Activated naive CD4-positive, alpha-beta T cell treated with anti-CD3 and anti-CD28 coated beads, Interleukin-2, amount 10 ng/mL, durations not matched to agents 7 days and 5 days (primary cell): ENCODE results near the gene PCDHGA1.
A peak's percentile ranks its signal among the peaks of the same experiment; 100 is the strongest.
"Not testable (repeated sequence)": the region's sequence is repeated elsewhere in the genome, so short reads cannot be mapped to it uniquely, and the experiment has no call there.

Experiments
- CTCF ChIA-PET: fragments of 350-600 bp; sonication (Branson Sonifier 250); formaldehyde crosslinking; loops from one replicate; lab custom pipeline; 2021; ENCODE audit warnings: antibody characterized with exemption; lab: Charles Lee
- DNase-seq: peaks from one replicate; pipeline ENCODE4 v3.0.0-alpha.2; 2020
- H3K27ac Mint-ChIP-seq: one replicate; pipeline ENCODE4 v1.8.0; 2021; ENCODE audit warnings: mild to moderate bottlenecking, moderate library complexity, mixed read lengths
- H3K27me3 Mint-ChIP-seq: one replicate; pipeline ENCODE4 v1.8.0; 2021; ENCODE audit warnings: mild to moderate bottlenecking, mixed read lengths
- H3K36me3 Mint-ChIP-seq: one replicate; pipeline ENCODE4 v1.8.0; 2021; ENCODE audit warnings: mixed read lengths
- H3K4me1 Mint-ChIP-seq: one replicate; pipeline ENCODE4 v1.8.0; 2021; ENCODE audit warnings: mixed read lengths
- H3K4me3 Mint-ChIP-seq: one replicate; pipeline ENCODE4 v1.8.0; 2021; ENCODE audit warnings: mild to moderate bottlenecking, moderate library complexity, mixed read lengths
- H3K9me3 Mint-ChIP-seq: one replicate; pipeline ENCODE4 v1.8.0; 2021; ENCODE audit warnings: mixed read lengths

Gene PCDHGA1

GRCh38 chr5:141398608-141399007 is 68.3 kb downstream of the PCDHGA1 start:
- H3K9me3 Mint-ChIP-seq, result peaks cover 32% of the 10 kb centered on the region
- no peak overlapping the region for H3K4me3 Mint-ChIP-seq
- peaks cover 10% of the 10 kb centered on the region for H3K36me3 Mint-ChIP-seq
- H3K27me3 Mint-ChIP-seq, result peaks cover 61% of the 10 kb centered on the region
- H3K27ac Mint-ChIP-seq, result no peak overlapping the region
- DNase-seq, result no peak
- peaks cover 3% of the 10 kb centered on the region for H3K4me1 Mint-ChIP-seq
- CTCF ChIA-PET, result interaction anchor here (0.9 to 1.7 kb wide), 2 partner anchors 22 to 557 kb away, joined by 3 to 5 read pairs; partner anchors contain the start of gene PCDHGA11

DNA sequence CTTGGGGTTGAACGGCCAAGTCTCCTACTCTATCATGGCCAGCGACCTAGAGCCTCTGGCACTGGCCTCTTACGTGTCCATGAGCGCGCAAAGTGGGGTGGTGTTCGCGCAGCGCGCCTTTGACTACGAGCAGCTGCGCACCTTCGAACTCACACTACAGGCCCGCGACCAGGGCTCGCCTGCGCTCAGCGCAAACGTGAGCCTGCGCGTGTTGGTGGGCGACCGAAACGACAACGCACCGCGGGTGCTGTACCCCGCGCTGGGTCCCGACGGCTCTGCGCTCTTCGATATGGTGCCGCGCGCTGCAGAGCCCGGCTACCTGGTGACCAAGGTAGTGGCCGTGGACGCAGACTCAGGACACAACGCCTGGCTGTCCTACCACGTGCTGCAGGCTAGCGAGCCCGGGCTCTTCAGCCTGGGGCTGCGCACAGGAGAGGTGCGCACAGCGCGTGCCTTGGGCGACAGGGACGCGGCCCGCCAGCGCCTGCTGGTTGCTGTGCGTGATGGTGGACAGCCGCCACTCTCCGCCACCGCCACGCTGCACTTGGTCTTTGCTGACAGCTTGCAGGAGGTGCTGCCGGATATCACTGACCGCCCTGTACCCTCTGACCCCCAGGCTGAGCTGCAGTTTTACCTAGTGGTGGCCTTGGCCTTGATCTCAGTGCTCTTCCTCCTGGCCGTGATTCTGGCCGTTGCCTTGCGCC is 69.4 kb downstream of the PCDHGA1 start:
- Mint-ChIP-seq H3K4me3 (no peak overlapping the region), H3K4me1 (peaks cover 3% of the 10 kb centered on the region), H3K36me3 (peaks cover 8% of the 10 kb centered on the region), H3K9me3 (peaks cover 28% of the 10 kb centered on the region), H3K27me3 (peaks cover 61% of the 10 kb centered on the region), H3K27ac (peak overlapping the region; percentile 71)
- DNase-seq, result no peak
- CTCF ChIA-PET, result interaction anchor here (1.0 to 1.6 kb wide), 4 partner anchors 22 to 114 kb away, joined by 3 to 7 read pairs (median 5); partner anchors contain the start of gene PCDHGB3

GRCh38 chr5:141402553-141403243 is 72.4 kb downstream of the PCDHGA1 start, which contains the start of gene PCDHGA9:
Gene PCDHGA9, plus strand, starts transcription at chr5:141402778. Its CDS starts 175 bp downstream, at chr5:141402953.
- Mint-ChIP-seq H3K9me3 (peaks cover 21% of the 10 kb centered on the region), H3K27ac (no peak within 1 kb of the TSS), H3K27me3 (peaks cover 60% of the 10 kb centered on the region), H3K36me3 (peaks cover 10% of the 10 kb centered on the region), H3K4me3 (no peak within 1 kb of the TSS), H3K4me1 (peaks cover 3% of the 10 kb centered on the region)
- peak; percentile 46 for DNase-seq
- CTCF ChIA-PET, result interaction anchor here (1.0 to 1.4 kb wide), 5 partner anchors 11 to 110 kb away, joined by 3 to 5 read pairs (median 4); partner anchors contain the start of genes PCDHGA12, PCDHGA3 and PCDHGB7

GRCh38 chr5:141403387-141403786 is 73.1 kb downstream of the PCDHGA1 start:
- H3K27ac Mint-ChIP-seq, result no peak overlapping the region
- peaks cover 5% of the 10 kb centered on the region for H3K4me1 Mint-ChIP-seq
- no peak for DNase-seq
- H3K27me3 Mint-ChIP-seq, result peaks cover 64% of the 10 kb centered on the region
- peaks cover 23% of the 10 kb centered on the region for H3K9me3 Mint-ChIP-seq
- H3K36me3 Mint-ChIP-seq, result peaks cover 10% of the 10 kb centered on the region
- CTCF ChIA-PET, result interaction anchor here (1.0 to 1.4 kb wide), 5 partner anchors 10 to 109 kb away, joined by 3 to 5 read pairs (median 4); partner anchors contain the start of genes PCDHGA12, PCDHGA3 and PCDHGB7
- H3K4me3 Mint-ChIP-seq, result no peak overlapping the region

DNA sequence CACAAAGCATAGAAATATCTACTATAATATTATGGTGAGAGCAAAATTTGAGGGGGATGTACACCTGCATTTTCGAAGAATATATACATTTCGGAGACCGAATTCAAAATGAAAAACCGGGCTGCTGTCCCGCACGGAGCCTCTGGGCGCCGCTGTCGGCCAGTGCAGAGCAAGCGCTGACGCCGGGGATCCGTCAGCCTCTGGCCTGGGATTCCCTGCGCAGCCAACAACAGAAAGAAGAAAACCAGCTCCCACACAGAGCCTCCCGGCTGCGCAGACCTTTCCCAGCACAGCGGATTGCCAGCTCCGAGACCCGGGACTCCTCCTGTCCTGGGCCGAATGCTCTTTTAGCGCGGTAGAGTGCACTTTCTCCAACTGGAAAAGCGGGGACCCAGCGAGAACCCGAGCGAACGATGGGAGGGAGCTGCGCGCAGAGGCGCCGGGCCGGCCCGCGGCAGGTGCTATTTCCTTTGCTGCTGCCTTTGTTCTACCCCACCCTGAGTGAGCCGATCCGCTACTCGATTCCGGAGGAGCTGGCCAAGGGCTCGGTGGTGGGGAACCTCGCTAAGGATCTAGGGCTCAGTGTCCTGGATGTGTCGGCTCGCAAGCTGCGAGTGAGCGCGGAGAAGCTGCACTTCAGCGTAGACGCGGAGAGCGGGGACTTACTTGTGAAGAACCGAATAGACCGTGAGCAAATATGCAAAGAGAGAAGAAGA is 77.6 kb downstream of the PCDHGA1 start, which contains the start of gene PCDHGB6:
Gene PCDHGB6, plus strand, starts transcription at position 232 of the 716 bp plus-strand sequence. Its CDS starts 182 bp downstream, at position 414.
- H3K27me3 Mint-ChIP-seq, result peaks cover 66% of the 10 kb centered on the region

GRCh38 chr5:141409598-141410306 is 79.4 kb downstream of the PCDHGA1 start:
- Mint-ChIP-seq H3K4me1 (peaks cover 16% of the 10 kb centered on the region), H3K9me3 (peaks cover 20% of the 10 kb centered on the region), H3K27ac (peak overlapping the region; percentile 79), H3K36me3 (peaks cover 18% of the 10 kb centered on the region), H3K4me3 (no peak overlapping the region), H3K27me3 (peaks cover 66% of the 10 kb centered on the region)
- CTCF ChIA-PET, result no interaction called here
- no peak for DNase-seq

More for the DNA sequence above, 77.6 kb downstream of the PCDHGA1 start, which contains the start of gene PCDHGB6:
- Mint-ChIP-seq H3K4me3 (peak within 1 kb of the TSS; percentile 23), H3K36me3 (peaks cover 14% of the 10 kb centered on the region), H3K27ac (peak within 1 kb of the TSS; percentile 75), H3K9me3 (peaks cover 19% of the 10 kb centered on the region)
- H3K4me1 Mint-ChIP-seq, result not testable (repeated sequence)
- CTCF ChIA-PET, result interaction anchor here (0.6 to 1.8 kb wide), 7 partner anchors 10 to 156 kb away, joined by 3 to 5 read pairs (median 3); partner anchors contain the start of gene PCDHGA3
- peak; percentile 56 for DNase-seq

GRCh38 chr5:141411575-141411974 is 81.3 kb downstream of the PCDHGA1 start:
- Mint-ChIP-seq H3K9me3 (peaks cover 20% of the 10 kb centered on the region), H3K4me3 (no peak overlapping the region), H3K27ac (no peak overlapping the region), H3K4me1 (peaks cover 18% of the 10 kb centered on the region), H3K27me3 (peaks cover 75% of the 10 kb centered on the region), H3K36me3 (peaks cover 18% of the 10 kb centered on the region)
- no peak for DNase-seq
- CTCF ChIA-PET, result interaction anchor here (0.9 to 2.5 kb wide), 2 partner anchors 113 to 204 kb away, joined by 3 to 10 read pairs; no protein-coding TSS in a partner anchor

GRCh38 chr5:141412854-141413539 is 82.7 kb downstream of the PCDHGA1 start, which contains the start of gene PCDHGA10:
Gene PCDHGA10, plus strand, starts transcription at chr5:141412987. Its CDS starts 189 bp downstream, at chr5:141413176.
- peak; percentile 72 for DNase-seq
- H3K27me3 Mint-ChIP-seq, result peaks cover 79% of the 10 kb centered on the region
- H3K9me3 Mint-ChIP-seq, result peaks cover 22% of the 10 kb centered on the region
- H3K36me3 Mint-ChIP-seq, result peaks cover 18% of the 10 kb centered on the region
- H3K27ac Mint-ChIP-seq, result peak within 1 kb of the TSS; percentile 74
- CTCF ChIA-PET, result interaction anchor here (0.6 to 3.4 kb wide), 27 partner anchors 8 to 171 kb away, joined by 3 to 17 read pairs (median 4); partner anchors contain the start of genes PCDHGA11, PCDHGA9, PCDHGB5 and PCDHGC5
- H3K4me3 Mint-ChIP-seq, result peak within 1 kb of the TSS; percentile 78
- peaks cover 21% of the 10 kb centered on the region for H3K4me1 Mint-ChIP-seq

DNA sequence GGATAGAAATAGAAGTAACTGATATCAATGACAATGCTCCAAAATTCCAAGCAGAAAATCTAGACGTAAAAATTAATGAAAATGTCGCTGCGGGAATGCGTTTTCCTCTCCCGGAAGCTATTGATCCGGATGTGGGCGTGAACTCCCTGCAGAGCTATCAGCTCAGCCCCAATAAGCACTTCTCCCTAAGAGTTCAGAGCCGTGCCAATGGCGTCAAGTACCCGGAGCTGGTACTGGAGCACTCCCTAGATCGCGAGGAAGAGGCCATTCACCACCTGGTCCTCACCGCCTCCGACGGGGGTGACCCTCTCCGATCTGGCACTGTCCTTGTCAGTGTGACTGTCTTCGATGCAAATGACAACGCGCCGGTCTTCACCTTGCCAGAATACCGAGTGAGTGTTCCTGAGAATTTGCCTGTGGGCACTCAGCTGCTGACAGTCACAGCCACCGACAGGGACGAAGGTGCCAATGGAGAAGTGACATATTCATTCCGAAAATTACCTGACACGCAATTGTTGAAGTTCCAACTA is 83.3 kb downstream of the PCDHGA1 start:
- no peak for DNase-seq
- Mint-ChIP-seq H3K9me3 (peaks cover 26% of the 10 kb centered on the region), H3K27ac (peak overlapping the region; percentile 74), H3K4me1 (peaks cover 22% of the 10 kb centered on the region), H3K4me3 (peak overlapping the region; percentile 78), H3K27me3 (peaks cover 79% of the 10 kb centered on the region), H3K36me3 (peaks cover 23% of the 10 kb centered on the region)
- CTCF ChIA-PET, result interaction anchor here (0.9 to 3.4 kb wide), 20 partner anchors 11 to 170 kb away, joined by 3 to 17 read pairs (median 4); partner anchors contain the start of genes PCDHGA9, PCDHGB5 and PCDHGC5

DNA sequence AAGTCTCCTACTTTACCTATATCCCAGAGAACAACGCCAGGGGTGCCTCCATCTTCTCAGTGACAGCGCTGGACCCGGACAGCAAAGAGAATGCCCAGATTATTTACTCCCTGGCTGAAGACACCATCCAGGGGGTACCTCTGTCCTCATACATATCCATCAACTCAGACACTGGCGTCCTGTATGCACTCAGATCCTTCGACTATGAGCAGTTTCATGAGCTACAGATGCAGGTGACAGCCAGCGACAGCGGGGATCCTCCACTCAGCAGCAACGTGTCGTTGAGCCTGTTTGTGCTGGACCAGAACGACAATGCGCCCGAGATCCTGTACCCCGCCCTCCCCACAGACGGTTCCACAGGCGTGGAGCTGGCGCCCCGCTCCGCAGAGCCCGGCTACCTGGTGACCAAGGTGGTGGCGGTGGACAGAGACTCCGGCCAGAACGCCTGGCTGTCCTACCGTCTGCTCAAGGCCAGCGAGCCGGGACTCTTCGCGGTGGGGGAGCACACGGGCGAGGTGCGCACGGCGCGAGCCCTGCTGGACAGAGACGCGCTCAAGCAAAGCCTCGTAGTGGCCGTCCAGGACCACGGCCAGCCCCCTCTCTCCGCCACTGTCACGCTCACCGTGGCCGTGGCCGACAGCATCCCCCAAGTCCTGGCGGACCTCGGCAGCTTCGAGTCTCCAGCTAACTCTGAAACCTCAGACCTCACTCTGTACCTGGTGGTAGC is 84.4 kb downstream of the PCDHGA1 start:
- Mint-ChIP-seq H3K36me3 (peaks cover 19% of the 10 kb centered on the region), H3K9me3 (peaks cover 26% of the 10 kb centered on the region), H3K4me1 (peaks cover 22% of the 10 kb centered on the region), H3K27me3 (peaks cover 79% of the 10 kb centered on the region)
- not testable (repeated sequence) for H3K4me3 Mint-ChIP-seq, H3K27ac Mint-ChIP-seq, DNase-seq
- CTCF ChIA-PET, result interaction anchor here (1.5 to 3.4 kb wide), 4 partner anchors 13 to 149 kb away, joined by 3 to 17 read pairs (median 6); no protein-coding TSS in a partner anchor

DNA sequence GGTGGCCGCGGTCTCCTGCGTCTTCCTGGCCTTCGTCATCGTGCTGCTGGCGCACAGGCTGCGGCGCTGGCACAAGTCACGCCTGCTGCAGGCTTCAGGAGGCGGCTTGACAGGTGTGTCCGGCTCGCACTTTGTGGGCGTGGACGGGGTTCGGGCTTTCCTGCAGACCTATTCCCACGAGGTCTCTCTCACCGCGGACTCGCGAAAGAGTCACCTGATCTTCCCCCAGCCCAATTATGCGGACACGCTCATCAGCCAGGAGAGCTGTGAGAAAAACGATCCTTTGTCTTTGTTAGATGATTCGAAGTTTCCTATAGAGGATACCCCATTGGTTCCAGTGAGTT is 84.9 kb downstream of the PCDHGA1 start:
- Mint-ChIP-seq H3K4me3 (peak overlapping the region; percentile 18), H3K9me3 (peaks cover 27% of the 10 kb centered on the region), H3K27me3 (peaks cover 77% of the 10 kb centered on the region), H3K4me1 (peaks cover 22% of the 10 kb centered on the region), H3K36me3 (peaks cover 21% of the 10 kb centered on the region)
- not testable (repeated sequence) for DNase-seq, H3K27ac Mint-ChIP-seq
- CTCF ChIA-PET, result interaction anchor here (3.4 kb wide), 1 partner anchor 98 kb away, joined by 17 read pairs; no protein-coding TSS in a partner anchor
